Panc1 (cell line): ENCODE results near the gene ZNF710.

Experiments
- REST ChIP-seq, 2 experiments: IDR thresholded peaks; 2 replicates each; pipeline ENCODE4 v1.6.1; 2011 to 2012; ENCODE audit warnings: low read depth in 2 of 2, control low read depth in 1 of 2, low read length in 1 of 2, mild to moderate bottlenecking in 1 of 2, moderate library complexity in 1 of 2; ENCODE audit not compliant: insufficient read depth in 1 of 2
- TCF7L2 ChIP-seq: IDR thresholded peaks from 2 replicates; pipeline ENCODE4 v1.6.1; 2011; ENCODE audit warnings: mild to moderate bottlenecking, low read depth, low read length, inconsistent platforms

GRCh38 chr15:89958107-89958805, 42.9 kb upstream of the ZNF710 start:
- TF ChIP-seq REST (IDR thresholded peaks at IDR 0.05; ENCODE audit: insufficient read depth in 1 of 2, low read depth in 2 of 2, low read length in 1 of 2) (no peak), TCF7L2 (no peak)
